Esophagus muscularis mucosa (tissue), 3 donors: ENCODE data around the gene HGD.

ENCODE experiments used
- POLR2AphosphoS5 ChIP-seq, 2 donors: sonication (generic); formaldehyde crosslinking; IDR thresholded peaks; one replicate each; pipeline ENCODE4 v1.6.1; 2017; ENCODE audit warnings: antibody characterized with exemption in 2 of 2
- TF ChIP-seq, protein P1 (sequence below), 3 experiments: fragments of 200-600 bp in 2 of 3; fragments of 450-650 bp in 1 of 3; sonication (generic) in 2 of 3; IDR thresholded peaks; one replicate each; pipeline ENCODE4 v1.5.1; 2017 to 2019; ENCODE audit warnings: antibody characterized with exemption in 3 of 3, mild to moderate bottlenecking in 2 of 3, moderate library complexity in 1 of 3

GRCh38 chr3:120681018-120681417 lies 1.0 kb downstream of the HGD start:
- TF ChIP-seq, protein P1, sequence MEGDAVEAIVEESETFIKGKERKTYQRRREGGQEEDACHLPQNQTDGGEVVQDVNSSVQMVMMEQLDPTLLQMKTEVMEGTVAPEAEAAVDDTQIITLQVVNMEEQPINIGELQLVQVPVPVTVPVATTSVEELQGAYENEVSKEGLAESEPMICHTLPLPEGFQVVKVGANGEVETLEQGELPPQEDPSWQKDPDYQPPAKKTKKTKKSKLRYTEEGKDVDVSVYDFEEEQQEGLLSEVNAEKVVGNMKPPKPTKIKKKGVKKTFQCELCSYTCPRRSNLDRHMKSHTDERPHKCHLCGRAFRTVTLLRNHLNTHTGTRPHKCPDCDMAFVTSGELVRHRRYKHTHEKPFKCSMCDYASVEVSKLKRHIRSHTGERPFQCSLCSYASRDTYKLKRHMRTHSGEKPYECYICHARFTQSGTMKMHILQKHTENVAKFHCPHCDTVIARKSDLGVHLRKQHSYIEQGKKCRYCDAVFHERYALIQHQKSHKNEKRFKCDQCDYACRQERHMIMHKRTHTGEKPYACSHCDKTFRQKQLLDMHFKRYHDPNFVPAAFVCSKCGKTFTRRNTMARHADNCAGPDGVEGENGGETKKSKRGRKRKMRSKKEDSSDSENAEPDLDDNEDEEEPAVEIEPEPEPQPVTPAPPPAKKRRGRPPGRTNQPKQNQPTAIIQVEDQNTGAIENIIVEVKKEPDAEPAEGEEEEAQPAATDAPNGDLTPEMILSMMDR (IDR thresholded peaks at IDR 0.05): no peak
- TF ChIP-seq POLR2AphosphoS5 (IDR thresholded peaks at IDR 0.05): no peak
